K562 treated with DMSO at 1 percent for 4 hours (cell line): ENCODE measurements around the gene BEST1. TPM values are rescaled to one million over a fixed set of nuclear protein-coding genes. Genes with fewer than 3 reads are reported as not detected.

Source experiments
- total RNA-seq: library from RNA; unstranded; fragments of 300-600 nt; gene quantifications from 2 replicates; pipeline ENCODE4 v1.2.3, GENCODE V29; 2022; ENCODE audit not compliant: insufficient read depth

BEST1 gene
- total RNA-seq = 8.4 and 9.2 TPM in 2 replicates

DNA sequence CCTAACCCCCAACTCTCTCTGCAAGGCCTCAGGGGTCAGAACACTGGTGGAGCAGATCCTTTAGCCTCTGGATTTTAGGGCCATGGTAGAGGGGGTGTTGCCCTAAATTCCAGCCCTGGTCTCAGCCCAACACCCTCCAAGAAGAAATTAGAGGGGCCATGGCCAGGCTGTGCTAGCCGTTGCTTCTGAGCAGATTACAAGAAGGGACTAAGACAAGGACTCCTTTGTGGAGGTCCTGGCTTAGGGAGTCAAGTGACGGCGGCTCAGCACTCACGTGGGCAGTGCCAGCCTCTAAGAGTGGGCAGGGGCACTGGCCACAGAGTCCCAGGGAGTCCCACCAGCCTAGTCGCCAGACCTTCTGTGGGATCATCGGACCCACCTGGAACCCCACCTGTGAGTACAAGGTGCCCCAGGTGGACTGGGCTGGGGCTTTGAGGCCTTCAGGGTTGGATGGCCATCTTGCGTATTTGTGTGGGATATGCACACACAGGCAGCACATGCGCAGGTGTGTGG is at the start of gene BEST1:
BEST1 (plus strand) TSS at position 317 of the 513 bp plus-strand sequence. CDS start 1,456 bp downstream, outside the sequence.

GRCh38 chr11:61917334-61918109 is 32.6 kb upstream of the BEST1 start, which contains the start of gene RAB3IL1:
TSS of gene RAB3IL1 (minus strand) at chr11:61917566. CDS start at chr11:61917367, 199 bp downstream.

DNA sequence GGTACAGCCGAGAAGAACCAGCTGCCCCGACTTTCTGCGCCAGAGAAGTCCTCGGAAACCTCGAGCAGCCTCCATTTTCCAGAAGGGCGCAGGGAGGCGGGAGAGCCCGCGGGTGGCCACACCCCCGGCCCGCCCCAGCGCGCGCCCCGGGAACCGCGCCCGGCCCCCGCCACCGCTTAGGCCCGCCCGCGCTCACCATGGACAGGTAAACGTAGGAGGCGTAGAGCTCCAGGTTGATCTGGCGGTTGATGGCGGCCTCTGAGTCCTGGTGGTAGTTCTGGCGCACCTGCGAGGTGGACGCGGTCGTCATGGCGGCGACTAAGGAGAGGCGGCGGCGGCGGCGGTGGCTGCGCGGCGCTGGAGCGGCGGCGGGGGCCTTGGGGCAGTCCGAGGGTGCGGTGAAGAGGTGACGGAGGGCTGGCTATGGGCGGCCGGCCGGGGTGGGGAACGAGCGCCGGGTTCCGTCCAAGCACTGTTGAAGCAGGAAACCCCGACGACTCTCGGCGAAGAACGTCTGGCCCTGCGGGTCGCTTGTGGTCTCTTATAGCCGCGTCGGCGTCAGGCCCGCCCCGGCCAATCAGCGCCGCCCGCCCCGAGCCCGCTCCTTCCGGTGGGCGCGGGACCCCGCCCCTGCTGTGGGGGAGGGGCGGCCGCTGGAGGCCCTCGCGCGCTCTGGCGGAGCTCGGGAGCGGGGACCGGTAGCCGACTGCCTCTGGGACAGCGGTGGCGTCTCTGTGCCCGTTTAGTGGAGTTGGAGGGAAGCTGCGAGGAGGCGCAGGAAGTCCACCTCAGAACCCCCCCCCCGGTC is 17.2 kb downstream of the BEST1 start, which contains the start of gene FTH1:
FTH1 (minus strand) TSS at position 519 of the 808 bp plus-strand sequence; CDS start at position 310, 209 bp downstream.

Other genes starting within 250 kb of the BEST1 start
- 19.9 and 26.3 TPM in 2 replicates for gene MYRF, start 197.7 kb upstream of the BEST1 start, total RNA-seq
- gene TMEM258, start 157.8 kb upstream of the BEST1 start, total RNA-seq = 310 and 382 TPM in 2 replicates
- 127 and 138 TPM in 2 replicates for gene FEN1, start 157.4 kb upstream of the BEST1 start, total RNA-seq
- gene FADS1, start 133.3 kb upstream of the BEST1 start, total RNA-seq = 82.8 and 89.3 TPM in 2 replicates
- 10.4 and 12.6 TPM in 2 replicates for gene FADS2, start 122.1 kb upstream of the BEST1 start, total RNA-seq
- 43.0 and 55.4 TPM in 2 replicates for gene FADS3, start 58.8 kb upstream of the BEST1 start, total RNA-seq
- gene RAB3IL1, start 32.8 kb upstream of the BEST1 start, total RNA-seq = 8.9 and 9.2 TPM in 2 replicates
- 4,720 and 5,057 TPM in 2 replicates for gene FTH1, start 17.3 kb downstream of the BEST1 start, total RNA-seq
- gene INCENP, start 173.7 kb downstream of the BEST1 start, total RNA-seq = 36.5 and 37.1 TPM in 2 replicates
- gene SCGB1D1, start 239.9 kb downstream of the BEST1 start, total RNA-seq = not detected in 2 replicates